Measurements from ENCODE around the gene TLE3. TPM values are rescaled to one million over a fixed set of nuclear protein-coding genes. Genes with fewer than 3 reads are reported as not detected.

TLE3 gene
- total RNA-seq, 1 experiment from 2014 or later = 98.2 TPM

DNA sequence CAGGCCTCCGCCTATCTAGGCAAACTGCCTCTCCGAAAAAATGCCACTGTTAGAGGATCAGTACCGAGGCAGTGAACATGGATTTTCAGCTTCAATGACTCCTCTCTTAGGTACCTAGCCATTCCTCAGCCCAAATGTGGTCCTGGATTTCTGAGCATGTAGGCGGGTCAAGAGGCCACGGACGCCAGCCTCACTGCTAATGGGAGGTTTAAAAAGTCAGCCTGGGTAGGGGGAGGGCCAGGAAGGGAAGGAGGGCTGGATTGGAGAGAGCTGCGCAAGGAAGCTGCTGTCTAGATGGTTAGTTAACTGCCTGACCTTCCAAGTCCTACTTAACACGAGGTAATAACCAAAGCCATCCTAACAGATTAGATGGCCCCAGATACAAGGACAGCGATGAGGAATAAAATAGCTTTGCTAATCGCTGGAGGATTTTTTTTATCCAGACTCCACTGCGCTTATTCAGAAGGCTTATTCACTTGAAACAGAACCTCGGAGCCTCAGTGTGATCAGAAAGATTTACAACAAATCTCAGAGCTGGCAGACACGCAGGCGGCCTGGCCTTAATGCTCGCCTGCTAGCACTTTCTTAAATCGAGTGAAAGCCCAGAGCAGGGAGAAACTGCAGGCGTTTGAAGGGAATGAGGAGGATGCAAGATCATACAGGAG, 34.3 kb downstream of the TLE3 start:
- no peak for DNase-seq
- no peak overlapping the region for H3K18ac ChIP-seq (ENCODE audit: insufficient read length, low read depth, low read length)
- no peaks in the 10 kb centered on the region for H3K4me1 ChIP-seq (ENCODE audit: insufficient read depth, low read length)
- H3K23me2 ChIP-seq (ENCODE audit: insufficient read length, low read depth, low read length, poor library complexity, severe bottlenecking) = no peaks in the 10 kb centered on the region
- H3T11ph ChIP-seq (ENCODE audit: low read length) = no peak overlapping the region
- no peak overlapping the region for H2BK120ac ChIP-seq (ENCODE audit: low read depth, low read length, poor library complexity, severe bottlenecking)
- no peaks in the 10 kb centered on the region for H3K79me1 ChIP-seq (ENCODE audit: insufficient read depth, low read depth, low read length, poor library complexity, severe bottlenecking)
- Mint-ChIP-seq H3K27ac (no peak overlapping the region), H3K4me1 (peaks cover 4 to 15% of the 10 kb centered on the region in 2 experiments; a peak in 2 of 4 replicates), H3K36me3 (ENCODE audit: insufficient read depth in 1 of 3, low read depth in 3 of 3) (peaks cover 25 to 85% (median 76%) of the 10 kb centered on the region in 3 experiments), H3K4me3 (no peak overlapping the region), H3K9me3 (no peaks in the 10 kb centered on the region), H3K27me3 (ENCODE audit: low read depth) (no peaks in the 10 kb centered on the region)
- TF ChIP-seq, protein P1, sequence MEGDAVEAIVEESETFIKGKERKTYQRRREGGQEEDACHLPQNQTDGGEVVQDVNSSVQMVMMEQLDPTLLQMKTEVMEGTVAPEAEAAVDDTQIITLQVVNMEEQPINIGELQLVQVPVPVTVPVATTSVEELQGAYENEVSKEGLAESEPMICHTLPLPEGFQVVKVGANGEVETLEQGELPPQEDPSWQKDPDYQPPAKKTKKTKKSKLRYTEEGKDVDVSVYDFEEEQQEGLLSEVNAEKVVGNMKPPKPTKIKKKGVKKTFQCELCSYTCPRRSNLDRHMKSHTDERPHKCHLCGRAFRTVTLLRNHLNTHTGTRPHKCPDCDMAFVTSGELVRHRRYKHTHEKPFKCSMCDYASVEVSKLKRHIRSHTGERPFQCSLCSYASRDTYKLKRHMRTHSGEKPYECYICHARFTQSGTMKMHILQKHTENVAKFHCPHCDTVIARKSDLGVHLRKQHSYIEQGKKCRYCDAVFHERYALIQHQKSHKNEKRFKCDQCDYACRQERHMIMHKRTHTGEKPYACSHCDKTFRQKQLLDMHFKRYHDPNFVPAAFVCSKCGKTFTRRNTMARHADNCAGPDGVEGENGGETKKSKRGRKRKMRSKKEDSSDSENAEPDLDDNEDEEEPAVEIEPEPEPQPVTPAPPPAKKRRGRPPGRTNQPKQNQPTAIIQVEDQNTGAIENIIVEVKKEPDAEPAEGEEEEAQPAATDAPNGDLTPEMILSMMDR (conservative IDR thresholded peaks at IDR 0.05) = no peak
- no peak overlapping the region for H4K5ac ChIP-seq (ENCODE audit: insufficient read length, low read depth, low read length)
- H3K23ac ChIP-seq (ENCODE audit: insufficient read length, low read depth, low read length) = no peak overlapping the region
- H2AFZ ChIP-seq (ENCODE audit: low read length) = no peak overlapping the region
- H3K4ac ChIP-seq (ENCODE audit: low read depth, low read length) = no peak overlapping the region
- H3K4me2 ChIP-seq (ENCODE audit: insufficient read depth, insufficient read length, low read length) = no peak overlapping the region
- no peak overlapping the region for H4K91ac ChIP-seq (ENCODE audit: insufficient read length, low read depth, low read length)
- H3K27me3 ChIP-seq (ENCODE audit: insufficient read depth, low read length) = no peaks in the 10 kb centered on the region
- H3K9ac ChIP-seq (ENCODE audit: extremely low read depth, insufficient read length, low read length) = no peak overlapping the region
- WGBS (ENCODE audit: extremely low coverage, insufficient read length, low lambda C conversion rate) = no CpG with 5 or more reads among the region's 17 CpGs
- no peak overlapping the region for H2AK5ac ChIP-seq (ENCODE audit: insufficient read length, low read length)
- no peaks in the 10 kb centered on the region for H3K9me3 ChIP-seq (ENCODE audit: control insufficient read depth, low read depth, low read length)
- H4K8ac ChIP-seq (replicated peaks; ENCODE audit: insufficient read length, low read depth, low read length) = no peak overlapping the region
- H4K20me1 ChIP-seq (ENCODE audit: control insufficient read depth, insufficient read depth, insufficient read length) = no peaks in the 10 kb centered on the region
- no peak overlapping the region for H3K14ac ChIP-seq (ENCODE audit: insufficient read depth, low read length)
- H3K56ac ChIP-seq (ENCODE audit: insufficient read length, low read depth, low read length) = no peak overlapping the region
- H2BK12ac ChIP-seq (ENCODE audit: insufficient read length, low read depth, low read length) = no peak overlapping the region
- H2BK20ac ChIP-seq (ENCODE audit: low read depth, low read length, poor library complexity, severe bottlenecking) = no peak overlapping the region
- H2BK15ac ChIP-seq (ENCODE audit: low read depth, low read length) = no peak overlapping the region
- no peaks in the 10 kb centered on the region for H3K79me2 ChIP-seq (ENCODE audit: insufficient read depth, low read length)
- H3K27ac ChIP-seq (ENCODE audit: insufficient read length, low read depth, low read length) = no peak overlapping the region
- H2BK5ac ChIP-seq (ENCODE audit: insufficient read length, low read length) = no peak overlapping the region

Data from H9 (cell line).